ENCODE measurements around the gene YY1.
"Not testable (repeated sequence)": the region's sequence is repeated elsewhere in the genome, so short reads cannot be mapped to it uniquely, and the experiment has no call there.

YY1 gene

DNA sequence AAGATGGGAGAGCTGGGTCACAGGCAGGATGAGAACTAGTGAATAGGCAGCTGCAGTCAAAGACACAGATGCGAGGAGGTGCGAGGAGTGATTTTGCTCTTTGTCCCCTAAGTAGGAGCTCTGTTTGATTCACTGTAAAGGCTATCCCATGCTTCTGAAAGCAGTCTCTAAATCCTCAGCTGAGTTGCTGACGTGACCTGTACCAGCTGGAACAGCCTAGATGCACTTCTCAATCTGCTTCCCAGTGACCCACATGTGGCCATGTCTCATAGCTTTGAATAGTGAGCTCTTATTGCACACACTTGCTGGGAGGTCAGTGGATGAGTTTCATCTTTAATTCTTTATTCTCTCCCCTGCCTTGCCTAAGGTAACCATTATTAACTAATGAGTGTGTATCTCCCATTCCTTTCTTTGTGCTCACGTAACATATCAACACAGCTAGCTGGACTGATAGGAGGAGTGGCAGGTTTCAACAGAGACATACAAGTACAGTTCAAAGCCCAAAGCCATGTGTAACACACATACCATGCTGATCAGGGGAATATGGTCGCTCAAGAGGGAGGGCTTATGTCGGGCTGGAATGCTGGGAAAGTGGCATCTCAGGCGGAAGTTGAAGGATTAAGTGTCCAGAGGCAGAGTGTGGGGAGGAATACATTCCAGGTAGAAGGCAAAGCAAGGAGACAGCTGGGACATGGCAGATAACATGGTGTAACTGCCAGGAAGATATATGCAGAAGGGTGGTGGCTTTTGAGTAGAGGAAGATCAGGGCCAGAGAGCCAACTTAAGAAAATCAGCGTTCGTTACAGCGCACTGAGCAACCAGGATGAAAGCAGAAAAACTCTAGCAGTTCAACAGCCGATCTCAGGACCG is 15.4 kb upstream of the YY1 start:
- H3K9me3 ChIP-seq, result no peaks in the 10 kb centered on the region
- peaks cover 23% of the 10 kb centered on the region for H3K36me3 ChIP-seq
- H3K4me2 ChIP-seq, result peak overlapping the region; percentile 96

GRCh38 chr14:100224229-100224866 is 14.6 kb upstream of the YY1 start:
- peaks cover 30% of the 10 kb centered on the region for H3K36me3 ChIP-seq

More for the DNA sequence above, 15.4 kb upstream of the YY1 start:
- no peaks in the 10 kb centered on the region for H3K27me3 ChIP-seq
- peak overlapping the region; percentile 33 for H3K4me3 ChIP-seq
- peak overlapping the region; percentile 76 for H3K9ac ChIP-seq
- H3K4me1 ChIP-seq, result peaks cover 73% of the 10 kb centered on the region
- no peak for TF ChIP-seq Cebpa-rat (IDR thresholded peaks at IDR 0.05)
- H4K20me1 ChIP-seq, result no peaks in the 10 kb centered on the region
- peak overlapping the region; percentile 84 for H3K27ac ChIP-seq

GRCh38 chr14:100225169-100225568 is 13.8 kb upstream of the YY1 start:
- Histone ChIP-seq H3K27me3 (no peaks in the 10 kb centered on the region), H3K4me2 (peak overlapping the region; percentile 96), H3K9ac (peak overlapping the region; percentile 76; the same call in 1 of the 2 replicates), H4K20me1 (peaks cover 11% of the 10 kb centered on the region), H3K4me1 (peaks cover 61% of the 10 kb centered on the region), H3K27ac (peak overlapping the region; percentile 84; the same call in 1 of the 2 replicates), H3K9me3 (no peaks in the 10 kb centered on the region), H3K4me3 (no peak overlapping the region), H3K36me3 (peaks cover 38% of the 10 kb centered on the region)
- TF ChIP-seq Cebpa-rat (IDR thresholded peaks at IDR 0.05), result no peak

More at GRCh38 chr14:100224229-100224866, 14.6 kb upstream of the YY1 start:
- peaks cover 69% of the 10 kb centered on the region for H3K4me1 ChIP-seq
- TF ChIP-seq Cebpa-rat (IDR thresholded peaks at IDR 0.05), result no peak
- H3K27ac ChIP-seq, result peak overlapping the region; percentile 84
- peak overlapping the region; percentile 33 for H3K4me3 ChIP-seq
- H4K20me1 ChIP-seq, result peaks cover 3% of the 10 kb centered on the region; the same call in 1 of the 2 replicates
- no peaks in the 10 kb centered on the region for H3K27me3 ChIP-seq
- H3K9me3 ChIP-seq, result no peaks in the 10 kb centered on the region
- H3K9ac ChIP-seq, result peak overlapping the region; percentile 76
- H3K4me2 ChIP-seq, result peak overlapping the region; percentile 96

GRCh38 chr14:100230361-100230760 is 8.6 kb upstream of the YY1 start:
- H4K20me1 ChIP-seq, result peaks cover 58% of the 10 kb centered on the region
- H3K4me2 ChIP-seq, result no peak overlapping the region
- peaks cover 88% of the 10 kb centered on the region for H3K36me3 ChIP-seq
- H3K4me3 ChIP-seq, result no peak overlapping the region
- H3K27me3 ChIP-seq, result no peaks in the 10 kb centered on the region
- H3K9ac ChIP-seq, result no peak overlapping the region
- H3K9me3 ChIP-seq, result no peaks in the 10 kb centered on the region
- H3K27ac ChIP-seq, result no peak overlapping the region
- peaks cover 30% of the 10 kb centered on the region for H3K4me1 ChIP-seq
- TF ChIP-seq Cebpa-rat (IDR thresholded peaks at IDR 0.05), result no peak

GRCh38 chr14:100234511-100234910 is 4.4 kb upstream of the YY1 start:
- peak overlapping the region; percentile 7; the same call in 1 of the 2 replicates for H3K9ac ChIP-seq
- H3K36me3 ChIP-seq, result peaks cover 61% of the 10 kb centered on the region
- peaks cover 86% of the 10 kb centered on the region for H4K20me1 ChIP-seq
- peak overlapping the region; percentile 77; the same call in 1 of the 2 replicates for H3K4me2 ChIP-seq
- peaks cover 38% of the 10 kb centered on the region for H3K4me1 ChIP-seq
- H3K27ac ChIP-seq, result no peak overlapping the region
- H3K4me3 ChIP-seq, result no peak overlapping the region
- no peak for TF ChIP-seq Cebpa-rat (IDR thresholded peaks at IDR 0.05)
- H3K27me3 ChIP-seq, result no peaks in the 10 kb centered on the region
- H3K9me3 ChIP-seq, result no peaks in the 10 kb centered on the region

DNA sequence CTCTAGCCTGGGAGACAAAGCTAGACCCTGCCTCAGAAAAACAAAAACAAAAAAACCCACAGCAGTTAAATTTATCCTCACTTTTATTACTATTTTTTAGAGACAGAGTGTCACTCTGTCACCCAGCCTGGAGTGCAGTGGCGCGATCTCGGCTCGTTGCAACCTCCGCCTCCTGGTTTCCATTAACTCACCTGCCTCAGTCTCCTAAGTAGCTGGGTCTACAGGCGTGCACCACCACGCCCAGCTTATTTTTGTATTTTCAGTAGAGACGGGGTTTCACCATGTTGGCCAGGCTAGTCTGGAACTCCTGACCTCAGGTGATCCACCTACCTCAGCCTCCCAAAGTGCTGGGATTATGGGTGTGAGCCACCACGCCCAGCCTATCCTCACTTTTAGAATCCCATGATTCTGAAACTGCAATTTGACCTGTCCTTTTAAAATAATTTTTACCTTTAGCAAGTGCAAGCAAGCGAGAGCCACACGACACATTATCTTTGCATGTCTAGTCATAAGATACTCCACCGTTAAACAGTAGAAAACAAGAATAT is 2.6 kb upstream of the YY1 start:
- Histone ChIP-seq H3K9ac (peak overlapping the region; percentile 99), H3K36me3 (peaks cover 42% of the 10 kb centered on the region), H3K4me1 (peaks cover 41% of the 10 kb centered on the region), H3K4me2 (peak overlapping the region; percentile 77), H4K20me1 (peaks cover 82% of the 10 kb centered on the region), H3K4me3 (peak overlapping the region; percentile 97)
- not testable (repeated sequence) for H3K9me3 ChIP-seq, H3K27me3 ChIP-seq, H3K27ac ChIP-seq

- Histone ChIP-seq H3K27me3 (no peaks in the 10 kb centered on the region), H3K9ac (peak overlapping the region; percentile 99), H3K4me1 (peaks cover 46% of the 10 kb centered on the region), H3K4me2 (peak overlapping the region; percentile 77), H3K9me3 (no peaks in the 10 kb centered on the region), H3K4me3 (peak overlapping the region; percentile 97), H3K36me3 (peaks cover 40% of the 10 kb centered on the region; the same call in 1 of the 2 replicates), H3K27ac (peak overlapping the region; percentile 99), H4K20me1 (peaks cover 86% of the 10 kb centered on the region)
- TF ChIP-seq Cebpa-rat (IDR thresholded peaks at IDR 0.05), result no peak
Observed at GRCh38 chr14:100236881-100237280, 2.1 kb upstream of the YY1 start.

DNA sequence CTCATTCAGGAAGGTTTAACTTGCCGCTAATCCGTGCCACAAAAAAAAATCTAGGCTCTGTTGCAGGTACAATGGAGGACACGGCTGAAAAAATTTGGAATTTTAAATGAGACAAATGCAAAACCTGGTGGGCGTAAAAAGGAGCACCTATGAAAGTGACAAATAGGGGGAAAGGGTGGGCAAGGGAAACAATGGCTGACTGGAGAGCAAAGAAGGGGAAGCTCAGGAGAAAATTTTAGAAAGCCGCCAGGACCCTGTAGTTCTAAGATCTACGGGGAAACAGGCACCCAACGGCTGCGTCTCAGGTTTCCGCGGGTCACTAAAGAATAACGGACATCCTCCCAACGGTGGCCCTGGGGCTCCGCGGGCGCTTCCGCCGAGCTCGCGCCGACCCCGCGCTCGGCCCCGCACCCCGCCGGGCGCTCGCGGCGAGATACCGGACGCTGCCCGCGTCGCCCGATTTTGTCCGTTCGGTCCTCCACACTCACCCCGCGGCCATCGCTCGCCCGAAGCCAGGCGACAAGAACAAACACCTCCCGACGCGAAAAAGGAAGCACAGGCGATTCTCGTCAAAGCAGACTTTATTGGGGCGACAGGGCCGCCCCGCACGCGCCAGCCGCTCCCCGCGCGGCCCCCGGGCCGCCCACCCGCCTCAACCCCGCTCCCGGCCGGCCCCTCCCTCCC is 1.1 kb upstream of the YY1 start:
- Histone ChIP-seq H3K36me3 (peaks cover 37% of the 10 kb centered on the region; the same call in 1 of the 2 replicates), H3K9ac (peak overlapping the region; percentile 99), H3K27ac (peak overlapping the region; percentile 99), H3K9me3 (no peaks in the 10 kb centered on the region), H3K4me1 (peaks cover 48% of the 10 kb centered on the region), H3K4me3 (peak overlapping the region; percentile 97), H3K27me3 (no peaks in the 10 kb centered on the region), H4K20me1 (peaks cover 87% of the 10 kb centered on the region), H3K4me2 (peak overlapping the region; percentile 77)
- TF ChIP-seq Cebpa-rat (IDR thresholded peaks at IDR 0.05), result no peak

- H3K27me3 ChIP-seq, result no peaks in the 10 kb centered on the region
- peak overlapping the region; percentile 99 for H3K27ac ChIP-seq
- H3K9me3 ChIP-seq, result no peaks in the 10 kb centered on the region
- peak overlapping the region; percentile 99 for H3K9ac ChIP-seq
- peak overlapping the region; percentile 97 for H3K4me3 ChIP-seq
- peaks cover 61% of the 10 kb centered on the region for H3K4me1 ChIP-seq
- peak overlapping the region; percentile 54 for H3K4me2 ChIP-seq
- H4K20me1 ChIP-seq, result peaks cover 87% of the 10 kb centered on the region
- peaks cover 34% of the 10 kb centered on the region; the same call in 1 of the 2 replicates for H3K36me3 ChIP-seq
- no peak for TF ChIP-seq Cebpa-rat (IDR thresholded peaks at IDR 0.05)
Observed at GRCh38 chr14:100239211-100239839, 381 bp downstream of the YY1 start.

All from BLaER1 (cell line).